GM23338 (cell line): ENCODE results near the gene ATXN2.

Experiments
- CTCF ChIP-seq, 2 experiments: fragments of 200-600 bp in 1 of 2; sonication (generic) in 1 of 2; conservative IDR thresholded peaks; 2 replicates each; pipeline versions ENCODE4 v1.5.1 to v1.6.1; 2016 to 2017; ENCODE audit warnings: antibody characterized with exemption in 2 of 2, low read depth in 2 of 2, mild to moderate bottlenecking in 2 of 2, moderate library complexity in 1 of 2
- EZH2 ChIP-seq: fragments of 200-600 bp; sonication (generic); IDR thresholded peaks from one replicate; pipeline ENCODE4 v1.8.0; 2017; ENCODE audit warnings: antibody characterized with exemption, mild to moderate bottlenecking, low read depth; ENCODE audit not compliant: unreplicated experiment

GRCh38 chr12:111455448-111456320 is 143.4 kb downstream of the ATXN2 start:
- TF ChIP-seq CTCF (conservative IDR thresholded peaks at IDR 0.05; ENCODE audit: low read depth in 2 of 2), result no peak
- TF ChIP-seq EZH2, result no peak
